Neural cell (in vitro differentiated cells): Measurements from ENCODE around the gene DCST1.

ENCODE experiments used
- CTCF ChIP-seq: fragments of 450-650 bp; IDR thresholded peaks from 2 replicates; pipeline ENCODE4 v1.5.1; 2014; ENCODE audit warnings: antibody characterized with exemption, mild to moderate bottlenecking, moderate library complexity; ENCODE audit not compliant: poor library complexity, severe bottlenecking
- EP300 ChIP-seq: fragments of 450-650 bp; conservative IDR thresholded peaks from 2 replicates; pipeline ENCODE4 v1.6.1; 2014; ENCODE audit warnings: antibody characterized with exemption, mild to moderate bottlenecking, moderate library complexity; ENCODE audit not compliant: poor library complexity, severe bottlenecking
- EZH2 ChIP-seq: fragments of 200-600, 300-800 bp; shearing (Covaris generic), sonication (generic); IDR thresholded peaks from 2 replicates; pipeline ENCODE4 v1.6.1; 2014; ENCODE audit warnings: antibody characterized with exemption, low read length, borderline replicate concordance, mild to moderate bottlenecking; ENCODE audit not compliant: insufficient read depth, poor library complexity, severe bottlenecking
- POLR2AphosphoS5 ChIP-seq: IDR thresholded peaks from 2 replicates; pipeline ENCODE4 v1.6.1; 2012
- RAD21 ChIP-seq: fragments of 450-650 bp; conservative IDR thresholded peaks from 2 replicates; pipeline ENCODE4 v1.6.1; 2014; ENCODE audit warnings: antibody characterized with exemption, mild to moderate bottlenecking, moderate library complexity
- REST ChIP-seq: IDR thresholded peaks from 2 replicates; pipeline ENCODE4 v1.6.1; 2012; ENCODE audit warnings: borderline replicate concordance
- TAF1 ChIP-seq: IDR thresholded peaks from 2 replicates; pipeline ENCODE4 v1.6.1; 2012; ENCODE audit warnings: low read depth

- TF ChIP-seq POLR2AphosphoS5 (no peak), CTCF (no peak), EP300 (no peak), EZH2 (no peak), TAF1 (no peak), REST (no peak), RAD21 (no peak)
Observed at GRCh38 chr1:155037851-155038441, 4.3 kb downstream of the DCST1 start.
